ENCODE measurements around the gene GPI.
A peak's percentile ranks its signal among the peaks of the same experiment; 100 is the strongest.
"Not testable (repeated sequence)": the region's sequence is repeated elsewhere in the genome, so short reads cannot be mapped to it uniquely, and the experiment has no call there.

The GPI gene

DNA sequence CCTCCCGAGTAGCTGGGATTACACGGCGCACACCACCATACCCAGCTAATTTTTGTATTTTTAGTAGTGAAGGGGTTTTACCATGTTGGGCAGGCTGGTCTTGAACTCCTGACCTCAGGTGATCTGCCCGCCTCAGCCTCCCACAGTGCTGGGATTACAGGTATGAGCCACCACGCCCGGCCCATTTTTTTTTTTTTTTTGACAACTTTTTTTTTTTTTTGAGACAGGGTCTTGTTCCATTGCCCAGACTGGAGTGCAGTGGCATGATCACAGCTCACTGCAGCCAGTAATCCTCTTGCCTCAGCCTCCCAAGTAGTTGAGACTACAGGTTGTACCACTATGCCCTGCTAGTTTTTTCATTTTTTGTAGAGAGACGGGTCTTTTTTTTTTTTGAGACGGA, 35.8 kb downstream of the GPI start:
- not testable (repeated sequence) for H3K27ac ChIP-seq; DNase-seq (ENCODE audit: low read depth, low spot score)

DNA sequence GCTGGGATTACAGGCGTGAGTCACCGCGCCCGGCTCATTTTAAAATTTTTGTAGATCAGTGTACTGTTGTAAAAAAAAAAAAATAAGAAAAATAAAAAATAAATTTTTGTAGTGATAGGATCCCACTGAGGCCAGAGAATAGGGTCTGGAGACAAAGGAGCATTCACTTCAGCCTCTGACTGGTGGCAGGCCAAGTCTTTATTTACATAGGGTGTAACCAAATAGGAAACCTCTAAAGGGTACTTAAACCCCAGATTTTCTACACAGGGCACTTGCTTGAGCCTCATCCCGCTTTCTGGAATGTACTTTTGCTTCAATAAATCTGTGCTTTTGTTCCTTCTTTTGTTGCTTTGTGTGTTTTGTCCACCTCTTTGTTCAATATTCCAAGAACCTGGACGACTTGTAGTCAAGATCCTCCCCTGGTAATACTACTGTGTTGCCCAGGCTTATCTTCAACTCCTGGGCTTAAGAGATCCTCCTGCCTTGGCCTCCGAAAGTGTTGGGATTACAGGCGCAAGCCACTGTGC, 37.1 kb downstream of the GPI start:
- H3K27ac ChIP-seq: peak overlapping the region; percentile 8
- DNase-seq (ENCODE audit: low read depth, low spot score): no peak

DNA sequence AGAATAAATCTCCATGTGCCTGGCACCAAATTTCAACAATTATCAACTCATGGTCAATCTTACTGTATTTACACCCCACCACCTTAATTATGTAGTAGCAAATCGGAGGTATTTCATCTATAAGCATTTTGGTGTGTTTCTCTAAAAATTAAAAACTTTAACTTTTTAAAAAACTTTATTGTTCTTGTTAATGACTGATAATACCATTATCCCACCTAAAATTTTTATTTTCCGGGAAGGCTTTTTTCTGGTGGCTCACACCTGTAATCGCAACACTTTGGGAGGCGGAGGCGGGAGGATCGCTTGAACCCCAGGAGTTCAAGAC, 38.8 kb downstream of the GPI start:
- peak overlapping the region; percentile 34 for H3K27ac ChIP-seq
- DNase-seq (ENCODE audit: low read depth, low spot score): no peak

DNA sequence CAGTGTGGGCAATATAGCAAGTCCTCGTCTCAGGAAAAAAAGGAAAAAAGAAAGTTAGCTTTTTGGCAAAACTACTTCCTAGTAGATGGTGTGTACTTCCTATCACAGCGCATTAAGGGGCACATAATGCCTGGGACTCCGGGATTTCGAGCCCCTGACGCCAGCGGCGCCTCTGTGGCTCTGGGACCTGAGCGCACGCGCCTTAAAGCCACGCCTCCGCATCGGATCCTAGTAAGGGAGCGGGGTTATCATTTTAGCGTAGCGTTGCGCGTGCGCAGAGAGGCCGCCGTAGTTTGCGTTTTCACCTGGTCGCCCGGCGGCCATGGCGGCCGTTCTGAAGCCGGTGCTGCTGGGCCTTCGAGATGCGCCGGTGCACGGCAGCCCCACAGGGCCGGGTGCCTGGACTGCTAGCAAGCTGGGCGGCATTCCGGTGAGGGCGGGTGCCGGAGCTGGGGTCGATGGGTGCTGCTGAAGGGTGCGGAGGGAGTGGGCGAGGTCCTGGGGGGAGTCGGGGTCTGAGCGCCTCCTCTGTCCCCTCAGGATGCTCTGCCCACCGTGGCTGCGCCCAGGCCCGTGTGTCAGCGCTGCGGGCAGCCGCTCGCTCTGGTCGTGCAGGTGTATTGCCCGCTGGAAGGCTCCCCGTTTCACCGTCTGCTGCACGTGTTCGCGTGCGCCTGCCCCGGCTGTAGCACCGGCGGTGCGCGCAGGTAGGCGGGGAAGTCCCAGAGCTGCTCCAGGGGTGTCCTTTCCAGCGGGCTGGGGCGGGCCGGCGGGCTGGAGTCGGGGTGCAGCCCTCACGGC, 39.3 kb downstream of the GPI start, which contains the start of gene PDCD2L:
Gene PDCD2L, plus strand, starts transcription at position 291 of the 801 bp plus-strand sequence. Its CDS starts 32 bp downstream, at position 323.
- H3K27ac ChIP-seq: peak within 1 kb of the TSS; percentile 34
- DNase-seq (ENCODE audit: low read depth, low spot score): peak; percentile 31

DNA sequence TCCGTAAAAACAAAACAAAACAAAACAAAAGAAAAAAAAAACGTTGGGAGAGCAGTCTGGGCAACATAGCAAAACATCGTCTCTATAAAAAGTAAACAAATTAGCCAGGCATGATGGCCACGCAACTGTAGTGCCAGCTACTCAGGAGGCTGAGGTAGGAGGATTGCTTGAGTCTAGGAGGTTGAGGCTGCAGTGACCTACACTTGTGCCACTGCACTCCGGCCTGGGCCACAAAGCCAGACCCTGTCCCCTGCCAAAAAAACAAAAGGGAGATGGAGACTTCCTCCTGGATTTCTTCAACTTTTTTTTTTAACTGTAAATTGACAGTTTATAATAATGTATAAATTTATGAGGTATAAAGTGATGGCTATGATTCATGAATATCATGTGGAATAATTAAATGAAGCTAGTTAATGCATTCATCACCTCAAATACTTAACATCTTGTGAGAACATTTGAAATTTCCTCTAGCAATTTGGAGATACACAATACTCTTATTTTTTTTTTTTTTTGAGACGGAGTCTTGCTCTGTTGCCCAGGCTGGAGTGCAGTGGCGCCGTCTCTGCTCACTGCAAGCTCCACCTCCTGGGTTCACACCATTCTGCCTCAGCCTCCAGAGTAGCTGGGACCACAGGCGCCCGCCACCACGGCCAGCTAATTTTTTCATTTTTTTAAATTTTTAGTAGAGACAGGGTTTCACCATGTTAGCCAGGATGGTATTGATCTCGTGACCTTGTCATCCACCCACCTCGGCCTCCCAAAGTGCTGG, 41.1 kb downstream of the GPI start:
- H3K27ac ChIP-seq: no peak overlapping the region
- no peak for DNase-seq (ENCODE audit: low read depth, low spot score)

DNA sequence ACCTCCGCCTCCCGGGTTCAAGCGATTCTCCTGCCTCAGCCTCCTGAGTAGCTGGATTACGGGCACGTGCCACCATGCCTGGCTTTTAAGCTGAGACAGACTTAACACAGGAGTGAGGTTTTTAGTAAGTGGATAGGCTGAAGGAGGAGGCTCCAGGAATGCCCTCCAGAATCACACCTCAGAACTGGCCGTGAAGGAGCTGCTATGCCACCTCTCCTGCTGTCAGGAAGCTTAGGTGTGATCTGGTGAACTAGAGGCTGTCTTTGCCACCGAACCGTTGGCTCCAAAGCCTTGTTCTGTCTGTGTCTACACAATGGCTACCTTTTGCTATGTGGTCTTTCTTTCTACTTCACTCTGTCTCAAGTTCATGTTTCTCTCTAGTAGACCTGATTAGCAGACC, 43.4 kb downstream of the GPI start:
- DNase-seq (ENCODE audit: low read depth, low spot score): no peak
- no peak overlapping the region for H3K27ac ChIP-seq

DNA sequence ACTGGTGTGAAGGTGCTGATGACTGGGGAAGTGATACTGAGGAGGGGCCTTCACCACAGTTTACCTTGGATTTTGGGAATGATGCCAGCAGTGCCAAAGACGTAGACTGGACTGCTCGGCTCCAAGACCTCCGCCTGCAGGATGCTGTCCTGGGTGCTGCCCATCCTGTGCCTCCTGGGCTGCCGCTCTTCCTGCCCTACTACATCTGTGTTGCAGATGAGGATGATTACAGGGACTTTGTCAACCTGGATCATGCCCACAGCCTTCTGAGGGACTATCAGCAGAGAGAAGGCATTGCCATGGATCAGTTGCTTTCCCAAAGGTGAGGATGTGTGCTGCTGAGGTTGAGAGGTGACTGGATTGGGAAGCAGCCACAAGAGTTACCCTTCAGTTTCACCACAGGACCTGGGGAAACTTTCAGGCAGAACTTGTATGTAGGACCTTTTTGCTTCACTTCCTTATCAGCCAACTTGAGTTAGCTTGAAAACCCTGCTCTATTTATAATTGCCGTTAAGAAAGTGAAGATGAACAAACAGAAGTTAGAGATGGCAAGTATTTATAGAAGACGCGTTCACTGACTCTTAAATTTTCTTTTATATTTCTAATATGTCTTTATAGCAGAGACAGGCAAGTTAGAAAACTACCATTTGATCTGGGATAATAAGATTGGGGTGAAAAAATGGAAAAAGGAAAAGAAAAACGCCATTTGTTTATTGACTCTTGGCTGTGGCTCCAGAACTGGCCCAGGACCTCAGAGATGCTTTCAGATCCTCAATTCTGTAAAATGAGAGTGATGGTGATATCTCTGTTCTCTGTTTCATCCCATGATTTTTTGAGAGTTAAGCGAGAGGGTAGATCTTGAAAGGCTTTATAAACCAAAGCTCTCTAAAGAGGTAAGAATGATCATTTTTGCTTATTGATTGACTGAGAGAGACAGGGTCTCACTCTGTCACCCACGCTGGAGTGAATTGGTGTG, 44.5 kb downstream of the GPI start:
- H3K27ac ChIP-seq: no peak overlapping the region
- no peak for DNase-seq (ENCODE audit: low read depth, low spot score)

DNA sequence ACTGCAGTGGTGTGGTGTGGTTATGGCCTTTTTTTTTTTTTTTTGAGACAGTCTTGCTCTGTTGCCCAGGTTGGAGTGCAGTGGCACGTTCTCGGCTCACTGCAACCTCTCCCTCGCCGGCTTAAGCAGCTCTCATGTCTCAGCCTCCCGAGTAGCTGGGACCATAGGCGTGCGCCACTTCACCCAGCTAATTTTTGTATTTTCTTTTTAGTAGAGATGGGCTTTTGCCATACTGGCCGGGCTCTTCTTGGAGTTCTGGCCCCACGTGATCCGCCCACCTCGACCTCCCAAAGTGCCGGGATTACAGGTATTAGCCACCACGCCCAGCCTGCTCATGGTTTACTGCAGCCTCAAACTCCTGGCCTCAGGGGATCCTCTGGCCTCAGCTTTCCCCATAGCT, 46.2 kb downstream of the GPI start:
- no peak overlapping the region for H3K27ac ChIP-seq
- no peak for DNase-seq (ENCODE audit: low read depth, low spot score)

DNA sequence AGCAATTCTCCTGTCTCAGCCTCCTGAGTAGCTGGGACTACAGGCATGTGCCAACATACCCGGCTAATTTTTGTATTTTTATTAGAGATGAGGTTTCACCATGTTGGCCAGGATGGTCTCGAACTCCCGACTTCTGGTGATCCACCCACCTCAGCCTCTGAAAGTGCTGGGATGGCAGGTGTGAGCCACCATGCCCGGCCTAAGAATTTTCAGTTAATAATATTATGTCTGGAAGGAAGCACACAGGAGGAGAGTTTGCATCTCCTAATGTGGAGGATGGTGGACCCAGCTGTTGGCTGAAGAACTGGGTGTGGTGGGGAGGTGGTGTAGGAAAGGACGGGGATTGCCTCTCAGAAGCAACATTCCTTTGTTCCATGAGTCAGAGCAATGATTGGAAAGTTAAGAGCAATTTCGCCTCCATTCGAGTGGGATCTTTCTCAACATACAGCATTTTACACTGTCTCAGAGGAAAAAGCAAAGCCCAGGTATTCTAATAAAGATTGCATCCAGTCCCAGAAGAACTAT, 51.1 kb downstream of the GPI start:
- H3K27ac ChIP-seq: no peak overlapping the region
- DNase-seq (ENCODE audit: low read depth, low spot score): no peak

DNA sequence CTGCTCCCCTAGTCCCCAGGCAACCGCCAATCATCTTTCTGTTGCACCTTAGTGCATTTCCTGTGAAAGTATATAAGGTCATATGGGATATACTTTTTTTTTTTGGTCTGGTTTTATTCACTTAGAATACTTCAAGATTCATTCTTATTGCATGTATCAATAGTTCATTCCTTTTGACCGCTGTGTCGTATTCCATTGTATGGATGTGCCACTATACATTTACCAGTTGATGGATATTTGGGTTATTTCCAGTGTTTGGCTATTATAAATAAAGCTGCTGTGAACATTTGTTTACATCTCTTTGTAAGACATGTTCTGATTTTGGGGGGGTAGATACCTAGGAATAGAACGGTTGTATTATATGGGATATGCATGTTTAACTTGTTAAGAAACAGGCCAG, 53.3 kb downstream of the GPI start:
- no peak overlapping the region for H3K27ac ChIP-seq
- no peak for DNase-seq (ENCODE audit: low read depth, low spot score)

DNA sequence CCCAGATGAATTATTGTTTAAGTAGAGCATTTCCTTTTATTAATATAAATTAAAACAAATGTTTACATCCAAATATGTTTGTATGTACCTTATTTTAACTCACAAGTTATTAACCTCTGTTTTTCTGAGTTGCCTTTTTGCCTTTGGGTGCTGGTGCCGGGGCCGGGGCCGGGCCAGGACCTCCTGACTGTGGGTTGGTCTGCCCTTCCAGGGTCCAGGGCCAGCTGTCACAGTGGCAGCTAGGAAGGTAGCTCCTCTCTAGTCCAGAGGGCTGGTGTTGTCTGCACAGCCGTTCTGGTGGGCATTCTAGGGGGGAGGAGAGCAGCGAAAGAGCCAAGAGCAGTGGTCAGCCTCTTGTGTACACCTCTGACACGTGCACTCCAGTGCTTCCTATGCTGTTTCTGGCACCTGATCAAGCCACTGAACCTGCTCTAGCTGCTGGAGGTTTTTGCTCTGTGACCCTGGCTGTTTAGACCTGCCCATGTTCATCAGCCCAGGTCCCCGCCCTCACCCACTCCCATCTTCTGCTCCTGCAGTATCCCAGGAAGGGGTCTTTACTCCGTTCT, 61.2 kb downstream of the GPI start:
- H3K27ac ChIP-seq: peak overlapping the region; percentile 24
- DNase-seq (ENCODE audit: low read depth, low spot score): no peak

DNA sequence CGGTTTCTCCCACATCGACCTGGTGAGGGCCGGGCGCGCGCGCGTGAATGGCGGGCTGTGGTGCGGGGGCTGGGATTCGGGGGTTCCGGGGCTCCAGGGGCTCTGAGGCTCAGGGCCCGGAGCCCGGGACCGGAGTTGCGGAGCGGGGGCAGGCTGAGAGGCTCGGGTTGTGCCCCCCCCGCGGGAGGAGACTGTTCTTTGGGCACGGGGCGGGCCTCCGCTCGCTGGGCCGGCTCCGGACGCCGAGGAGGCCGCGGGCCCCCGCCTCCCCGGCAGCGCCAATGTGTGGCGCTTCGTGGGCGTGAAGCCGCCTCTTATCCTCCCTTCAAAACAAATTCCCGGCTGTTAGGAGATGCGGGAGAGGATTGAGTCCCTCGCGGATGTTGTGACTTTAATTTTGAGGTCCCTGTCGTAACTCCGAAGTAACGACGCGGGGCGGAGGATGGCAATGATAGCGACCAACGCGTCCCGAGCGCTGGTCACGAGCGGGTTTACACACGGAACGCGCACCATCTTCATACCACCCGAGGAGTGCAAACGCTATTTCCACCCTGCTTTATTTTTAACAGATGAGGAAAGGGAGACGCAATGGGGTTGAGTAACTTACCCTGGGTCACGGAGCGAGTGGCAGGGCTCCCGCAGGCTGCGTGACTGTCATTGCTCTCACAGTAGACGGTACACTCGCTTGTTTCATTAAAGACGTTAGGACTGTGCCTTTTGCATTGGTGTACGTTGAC, 63.7 kb downstream of the GPI start:
- no peak for DNase-seq (ENCODE audit: low read depth, low spot score)

DNA sequence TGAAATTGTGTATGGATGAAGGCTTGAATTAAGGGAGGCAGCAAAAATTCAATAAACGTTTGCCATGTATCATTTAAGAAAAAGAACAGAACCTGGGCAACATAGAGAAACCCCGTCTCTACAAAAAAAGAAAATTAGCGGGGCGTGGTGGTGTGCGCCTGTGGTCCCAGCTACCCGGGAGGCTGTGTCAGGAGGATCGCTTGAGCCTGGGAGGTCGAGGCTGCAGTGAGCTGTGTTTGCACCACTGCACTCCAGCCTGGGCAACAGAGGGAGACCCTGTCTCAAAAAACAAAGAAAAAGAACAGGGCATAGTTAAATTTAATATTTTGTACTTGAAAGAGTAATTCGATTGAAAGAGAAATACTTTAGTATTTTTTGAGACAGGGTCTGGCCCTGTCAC, 64.6 kb downstream of the GPI start:
- DNase-seq (ENCODE audit: low read depth, low spot score): no peak
- H3K27ac ChIP-seq: no peak overlapping the region

More for the DNA sequence above, 63.7 kb downstream of the GPI start:
- peak overlapping the region; percentile 66 for H3K27ac ChIP-seq

DNA sequence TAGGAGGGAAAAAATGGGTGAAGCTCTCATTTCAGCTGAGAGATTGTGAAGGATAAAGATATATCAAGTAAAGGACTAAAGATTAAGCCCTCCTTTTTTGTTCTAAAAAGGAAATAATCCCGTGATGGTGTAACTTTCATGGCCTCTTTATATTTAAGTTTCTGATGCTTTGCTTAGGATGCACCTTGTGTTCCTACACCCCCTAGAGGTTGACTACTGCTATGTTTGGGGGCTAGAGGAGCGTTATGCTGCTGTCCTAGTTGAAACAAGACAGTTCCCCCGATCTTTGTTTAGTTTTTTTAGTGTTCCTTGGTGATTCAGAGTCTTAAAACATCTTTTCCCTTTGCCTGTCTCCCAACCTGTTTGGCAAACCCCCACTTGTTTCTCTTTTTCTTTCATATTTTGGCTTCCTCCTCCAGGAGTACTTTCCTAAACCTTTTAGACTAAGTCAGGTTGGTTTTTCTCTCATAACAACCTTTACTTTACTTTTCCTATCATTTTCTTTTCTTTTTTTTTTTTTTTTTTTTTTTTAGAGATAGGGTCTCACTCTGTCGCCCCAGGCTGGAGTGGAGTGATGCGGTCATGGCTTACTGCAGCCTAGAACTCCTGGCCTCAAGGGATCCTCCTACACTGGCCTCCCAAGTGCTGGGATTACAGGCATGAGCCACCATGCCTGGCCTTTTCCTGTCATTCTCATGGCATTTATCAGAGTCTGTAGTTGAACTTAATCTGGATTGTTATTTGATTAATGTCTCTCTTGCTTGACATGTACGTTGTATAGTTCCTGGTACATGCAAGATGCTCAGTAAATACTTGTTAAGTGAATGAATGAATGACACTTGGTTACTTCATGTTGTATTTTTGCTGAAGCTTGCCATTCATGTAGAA, 66.0 kb downstream of the GPI start:
- no peak for DNase-seq (ENCODE audit: low read depth, low spot score)
- no peak overlapping the region for H3K27ac ChIP-seq

DNA sequence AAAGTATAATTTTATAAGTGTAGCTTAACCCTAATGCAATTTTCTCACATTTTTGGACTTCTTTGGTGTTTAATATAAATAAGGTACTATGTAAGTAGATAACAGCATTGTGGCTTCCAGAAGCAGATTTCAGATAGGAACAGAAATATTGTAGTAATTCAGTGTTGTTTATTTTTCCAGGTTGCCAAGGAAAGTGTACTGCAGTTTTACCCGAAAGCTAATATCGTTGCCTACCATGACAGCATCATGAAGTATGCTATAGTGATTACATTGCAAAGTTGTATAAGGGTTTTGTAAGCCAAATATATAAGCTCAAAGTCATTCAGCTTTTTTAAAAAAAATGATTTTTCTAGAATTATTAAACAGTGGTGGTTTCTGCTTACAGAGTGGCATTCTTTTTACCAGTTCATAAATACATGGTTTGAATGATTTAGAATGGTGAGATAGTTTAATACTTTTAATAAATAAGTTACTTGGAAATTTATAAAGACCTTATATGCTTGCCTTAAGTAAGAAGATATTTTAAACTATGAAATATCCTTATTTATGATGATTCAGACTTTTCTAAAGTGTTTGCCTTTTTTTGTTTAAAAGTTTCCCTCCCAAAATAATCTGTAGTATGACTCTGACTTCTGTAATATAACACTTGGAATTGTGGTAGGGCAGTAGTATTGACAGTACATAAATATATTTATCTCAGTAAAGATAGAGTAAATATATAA, 66.8 kb downstream of the GPI start:
- H3K27ac ChIP-seq: no peak overlapping the region
- DNase-seq (ENCODE audit: low read depth, low spot score): no peak

DNA sequence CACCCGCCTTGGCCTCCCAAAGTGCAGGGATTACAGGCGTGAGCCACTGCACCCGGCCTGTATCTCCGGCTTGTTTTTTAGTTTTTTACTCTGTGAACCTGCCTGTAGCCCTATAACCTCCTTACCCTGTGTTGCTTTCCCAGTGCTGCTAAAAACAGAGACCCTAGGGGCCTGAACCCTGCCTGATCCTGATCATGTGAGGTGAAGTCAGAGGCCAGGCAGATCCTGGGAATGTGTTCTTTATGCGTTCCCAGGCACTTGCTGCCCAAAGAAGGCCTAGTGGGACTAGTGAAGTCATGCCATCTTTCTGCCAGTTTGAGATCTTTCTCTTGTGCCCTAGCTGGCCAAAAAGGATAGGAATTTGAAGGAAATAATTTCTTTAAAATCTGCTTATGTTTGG, 67.8 kb downstream of the GPI start:
- no peak for DNase-seq (ENCODE audit: low read depth, low spot score)
- no peak overlapping the region for H3K27ac ChIP-seq

DNA sequence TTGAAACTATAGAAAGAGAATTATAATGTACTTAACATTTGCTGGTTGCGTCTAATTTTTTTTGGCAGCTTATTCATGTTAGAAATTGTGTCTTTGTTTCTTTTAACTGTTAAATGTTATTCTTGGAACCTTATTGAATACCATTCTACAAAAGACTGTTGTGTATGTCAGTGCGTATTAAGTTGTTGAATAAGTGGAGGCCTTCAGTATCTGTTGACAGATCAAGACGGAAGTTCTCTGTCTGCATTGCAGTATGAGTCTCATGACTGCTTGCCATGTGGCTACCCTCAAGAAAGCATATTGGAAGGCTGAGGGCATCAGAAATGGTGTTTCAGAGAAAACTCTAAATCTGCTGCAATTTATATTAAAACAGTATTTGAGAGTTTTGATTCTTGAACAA, 71.7 kb downstream of the GPI start:
- no peak overlapping the region for H3K27ac ChIP-seq
- DNase-seq (ENCODE audit: low read depth, low spot score): no peak

DNA sequence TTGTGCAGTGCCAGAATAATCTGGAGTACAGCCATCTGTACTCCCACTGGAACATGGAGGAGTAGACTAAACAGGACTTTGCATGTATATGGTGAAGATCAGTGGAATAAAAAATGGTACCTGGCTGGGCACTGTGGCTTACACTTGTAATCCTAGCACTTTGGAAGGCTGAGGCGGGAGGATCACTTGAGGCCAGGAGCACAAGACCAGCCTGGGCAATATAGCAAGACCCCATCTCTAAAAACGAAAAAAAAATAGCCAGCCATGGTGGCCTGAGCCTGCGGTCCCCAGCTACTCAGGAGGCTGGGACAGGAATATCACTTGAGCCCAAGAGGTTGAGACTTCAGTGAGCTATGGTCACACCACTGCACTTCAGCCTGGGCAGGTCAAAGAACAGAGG, 83.2 kb downstream of the GPI start:
- DNase-seq (ENCODE audit: low read depth, low spot score): no peak
- no peak overlapping the region for H3K27ac ChIP-seq

All from epithelial cell of prostate (primary cell).